Colonic mucosa (tissue), 4 donors: ENCODE measurements around the gene HNRNPU. TPM values are rescaled to one million over a fixed set of nuclear protein-coding genes. Genes with fewer than 3 reads are reported as not detected.

Source experiments
- DNase-seq: peaks from one replicate; pipeline ENCODE4 v3.0.0-alpha.2; 2020
- H3K27ac ChIP-seq: fragments of 200-600 bp; one replicate; pipeline ENCODE4 v1.8.0; 2021
- H3K27me3 ChIP-seq: fragments of 200-600 bp; one replicate; pipeline ENCODE4 v1.8.0; 2021
- H3K36me3 ChIP-seq: fragments of 200-600 bp; one replicate; pipeline ENCODE4 v1.8.0; 2021
- H3K4me1 ChIP-seq: fragments of 200-600 bp; one replicate; pipeline ENCODE4 v1.8.0; 2021; ENCODE audit warnings: mild to moderate bottlenecking
- H3K4me3 ChIP-seq: fragments of 200-600 bp; one replicate; pipeline ENCODE4 v1.8.0; 2021
- H3K9ac ChIP-seq, 2 donors: one replicate each; pipeline ENCODE4 v1.7.0; 2013; ENCODE audit warnings: control low read depth in 2 of 2, low read depth in 2 of 2, low read length in 2 of 2
- H3K9me3 ChIP-seq: fragments of 200-600 bp; one replicate; pipeline ENCODE4 v1.8.0; 2021
- intact Hi-C: fragments of 100-400 bp; cut with DNase I; formaldehyde crosslinking; loops from one replicate; pipeline ENCODE4 v1.14.1; 2022
- total RNA-seq, 2 donors: library from RNA; stranded (reverse); fragmentation: NEBNext Ultra II Directional in 1 of 2; extraction: Animal tissue kit (Norgen Biotek cat#: 25700) in 1 of 2; gene quantifications; one replicate each; pipeline ENCODE4 v1.2.1, GENCODE V29; 2021
- TF ChIP-seq, protein P1 (sequence below): fragments of 200-600 bp; IDR thresholded peaks from one replicate; pipeline ENCODE4 v1.8.0; 2022; ENCODE audit warnings: antibody characterized with exemption, mild to moderate bottlenecking
- donor health status: healthy.
- donor health status: DM: no; HTN: no; CAD: no.
- donor health status: DM: no; HTN: no; CAD: no.

HNRNPU gene
- total RNA-seq, 2 donors from 2014 or later = 218 to 370 TPM

- no peaks in the 10 kb centered on the region for H3K36me3 ChIP-seq
- H3K27me3 ChIP-seq = no peaks in the 10 kb centered on the region
- DNase-seq = no peak
- TF ChIP-seq, protein P1, sequence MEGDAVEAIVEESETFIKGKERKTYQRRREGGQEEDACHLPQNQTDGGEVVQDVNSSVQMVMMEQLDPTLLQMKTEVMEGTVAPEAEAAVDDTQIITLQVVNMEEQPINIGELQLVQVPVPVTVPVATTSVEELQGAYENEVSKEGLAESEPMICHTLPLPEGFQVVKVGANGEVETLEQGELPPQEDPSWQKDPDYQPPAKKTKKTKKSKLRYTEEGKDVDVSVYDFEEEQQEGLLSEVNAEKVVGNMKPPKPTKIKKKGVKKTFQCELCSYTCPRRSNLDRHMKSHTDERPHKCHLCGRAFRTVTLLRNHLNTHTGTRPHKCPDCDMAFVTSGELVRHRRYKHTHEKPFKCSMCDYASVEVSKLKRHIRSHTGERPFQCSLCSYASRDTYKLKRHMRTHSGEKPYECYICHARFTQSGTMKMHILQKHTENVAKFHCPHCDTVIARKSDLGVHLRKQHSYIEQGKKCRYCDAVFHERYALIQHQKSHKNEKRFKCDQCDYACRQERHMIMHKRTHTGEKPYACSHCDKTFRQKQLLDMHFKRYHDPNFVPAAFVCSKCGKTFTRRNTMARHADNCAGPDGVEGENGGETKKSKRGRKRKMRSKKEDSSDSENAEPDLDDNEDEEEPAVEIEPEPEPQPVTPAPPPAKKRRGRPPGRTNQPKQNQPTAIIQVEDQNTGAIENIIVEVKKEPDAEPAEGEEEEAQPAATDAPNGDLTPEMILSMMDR = no peak
- H3K4me1 ChIP-seq = no peaks in the 10 kb centered on the region
- no peaks in the 10 kb centered on the region for H3K9me3 ChIP-seq
- intact Hi-C loops = no loop called here
- no peak overlapping the region for H3K27ac ChIP-seq
- H3K4me3 ChIP-seq = no peak overlapping the region
- H3K9ac ChIP-seq = no peak overlapping the region
These were observed 32.2 kb upstream of the HNRNPU start for GRCh38 chr1:244896550-244896949.

GRCh38 chr1:244893836-244894235, 29.5 kb upstream of the HNRNPU start:
- TF ChIP-seq, protein P1 = no peak

GRCh38 chr1:244887281-244887680, 22.9 kb upstream of the HNRNPU start:
- no peak for DNase-seq
- TF ChIP-seq, protein P1 = no peak
- no peaks in the 10 kb centered on the region for H3K4me1 ChIP-seq
- no peak overlapping the region for H3K4me3 ChIP-seq
- H3K9ac ChIP-seq = no peak overlapping the region
- no peaks in the 10 kb centered on the region for H3K27me3 ChIP-seq
- no peak overlapping the region for H3K27ac ChIP-seq
- no peaks in the 10 kb centered on the region for H3K36me3 ChIP-seq
- no peaks in the 10 kb centered on the region for H3K9me3 ChIP-seq
- intact Hi-C loops = no loop called here

More at GRCh38 chr1:244893836-244894235, 29.5 kb upstream of the HNRNPU start:
- no peak overlapping the region for H3K4me3 ChIP-seq
- H3K9ac ChIP-seq = no peak overlapping the region
- no peaks in the 10 kb centered on the region for H3K36me3 ChIP-seq
- H3K4me1 ChIP-seq = no peaks in the 10 kb centered on the region
- H3K27me3 ChIP-seq = no peaks in the 10 kb centered on the region
- no peaks in the 10 kb centered on the region for H3K9me3 ChIP-seq
- no peak overlapping the region for H3K27ac ChIP-seq
- intact Hi-C loops = no loop called here
- DNase-seq = no peak

- Histone ChIP-seq H3K27ac (no peak overlapping the region), H3K9ac (no peak overlapping the region), H3K4me1 (no peaks in the 10 kb centered on the region), H3K27me3 (no peaks in the 10 kb centered on the region), H3K4me3 (no peak overlapping the region), H3K9me3 (no peaks in the 10 kb centered on the region), H3K36me3 (no peaks in the 10 kb centered on the region)
- intact Hi-C loops = no loop called here
- no peak for DNase-seq
- TF ChIP-seq, protein P1 = no peak
These were observed 17.4 kb upstream of the HNRNPU start for GRCh38 chr1:244881552-244882280.

GRCh38 chr1:244878681-244879080, 14.3 kb upstream of the HNRNPU start:
- Histone ChIP-seq H3K36me3 (no peaks in the 10 kb centered on the region), H3K27ac (no peak overlapping the region), H3K27me3 (no peaks in the 10 kb centered on the region), H3K9me3 (no peaks in the 10 kb centered on the region), H3K9ac (no peak overlapping the region), H3K4me1 (no peaks in the 10 kb centered on the region), H3K4me3 (no peak overlapping the region)
- intact Hi-C loops = no loop called here
- TF ChIP-seq, protein P1 = no peak
- no peak for DNase-seq
